Tibial nerve (tissue), 4 donors: ENCODE measurements around the gene CHURC1. TPM values are rescaled to one million over a fixed set of nuclear protein-coding genes. Genes with fewer than 3 reads are reported as not detected.

Source experiments
- DNase-seq, 2 donors: peaks; one replicate each; pipeline ENCODE4 v3.0.0-alpha.2; 2019; ENCODE audit warnings: low spot score in 2 of 2
- H3K27ac ChIP-seq, 4 donors: fragments of 200-600 bp; sonication (generic) in 3 of 4; one replicate each; pipeline ENCODE4 v1.5.1; 2017 to 2019; ENCODE audit warnings: mild to moderate bottlenecking in 1 of 4
- H3K27me3 ChIP-seq, 2 donors: fragments of 200-600 bp; sonication (generic) in 1 of 2; one replicate each; pipeline versions ENCODE4 v1.5.1 to v1.6.0; 2017 to 2019
- H3K36me3 ChIP-seq, 3 donors: fragments of 200-600 bp; sonication (generic); one replicate each; pipeline ENCODE4 v1.5.1; 2018 to 2019
- H3K4me1 ChIP-seq, 4 donors: fragments of 200-600 bp; sonication (generic) in 3 of 4; one replicate each; pipeline ENCODE4 v1.5.1; 2017 to 2019
- H3K4me3 ChIP-seq, 4 donors: fragments of 200-600 bp; sonication (generic) in 3 of 4; one replicate each; pipeline ENCODE4 v1.5.1; 2017 to 2019; ENCODE audit warnings: mild to moderate bottlenecking in 1 of 4, moderate library complexity in 1 of 4
- H3K9me3 ChIP-seq, 4 donors: fragments of 200-600 bp; sonication (generic) in 3 of 4; one replicate each; pipeline ENCODE4 v1.5.1; 2017 to 2019
- CTCF ChIP-seq, 5 experiments: fragments of 200-600 bp in 3 of 5; fragments of 450-650 bp in 2 of 5; sonication (generic) in 3 of 5; IDR thresholded peaks; one replicate each; pipeline ENCODE4 v1.5.1; 2016 to 2019; ENCODE audit warnings: antibody characterized with exemption in 5 of 5, mild to moderate bottlenecking in 3 of 5, moderate library complexity in 2 of 5
- EP300 ChIP-seq, 2 donors: sonication (generic); formaldehyde crosslinking; IDR thresholded peaks; one replicate each; pipeline ENCODE4 v1.6.1; 2017; ENCODE audit warnings: antibody characterized with exemption in 2 of 2, mild to moderate bottlenecking in 1 of 2
- POLR2A ChIP-seq, 2 donors: fragments of 450-650 bp; IDR thresholded peaks; one replicate each; pipeline ENCODE4 v1.6.1; 2017; ENCODE audit warnings: antibody characterized with exemption in 2 of 2, mild to moderate bottlenecking in 2 of 2, moderate library complexity in 2 of 2
- WGBS, 2 donors: methylation state at CpG; one replicate each; pipeline ENCODE4 v1.1.5; 2018; 5-methylcytosine and 5-hydroxymethylcytosine counted together
- total RNA-seq, 4 donors: library from RNA; depleted of rRNA; stranded (reverse); fragments of >200 nt; gene quantifications; one replicate each; pipeline ENCODE4 v1.1.0, GENCODE V29; 2016

Gene CHURC1
- total RNA-seq, 4 donors from 2014 or later: 75.0 to 131 (median 89.1) TPM

- WGBS, 2 donors: 27 to 37% methylated on average over 1 of the region's 1 CpG
- Histone ChIP-seq H3K27me3 (no peaks in the 10 kb centered on the region), H3K9me3 (no peaks in the 10 kb centered on the region)
Measured at GRCh38 chr14:64937171-64937820, 23.0 kb downstream of the CHURC1 start.

DNA sequence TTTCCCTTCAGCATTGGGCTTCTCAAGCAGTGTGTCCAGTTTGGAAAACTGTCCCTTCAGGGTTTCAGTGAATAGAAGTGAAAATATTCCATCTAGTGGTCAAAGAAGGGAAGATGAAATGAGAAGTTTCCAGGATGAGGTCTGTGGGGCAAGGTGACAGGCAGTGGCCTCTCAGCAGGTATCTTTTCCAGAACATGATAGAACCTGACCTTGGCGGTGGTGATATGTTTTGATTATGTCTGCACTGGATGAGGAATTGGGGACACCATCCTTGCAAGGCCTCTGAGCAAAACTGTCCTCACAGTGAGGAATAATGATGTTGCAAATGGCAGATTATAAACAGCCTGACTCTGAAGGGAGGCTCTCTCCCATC, 23.6 kb downstream of the CHURC1 start:
- H3K36me3 ChIP-seq: peaks cover 0 to 67% (median 0%) of the 10 kb centered on the region in 3 donors
- H3K4me1 ChIP-seq: peaks cover 0 to 23% (median 0%) of the 10 kb centered on the region in 4 donors
- 100% methylated on average over 1 of the region's 1 CpG for WGBS, 2 donors
- no peak overlapping the region for H3K4me3 ChIP-seq
- no peak for DNase-seq
- TF ChIP-seq CTCF (IDR thresholded peaks at IDR 0.05) (peak in 3 of 5 experiments; percentile 14 to 28 (median 23)), POLR2A (IDR thresholded peaks at IDR 0.05) (no peak)
- H3K27ac ChIP-seq: no peak overlapping the region
- no peaks in the 10 kb centered on the region for H3K27me3 ChIP-seq
- no peaks in the 10 kb centered on the region for H3K9me3 ChIP-seq

More at GRCh38 chr14:64937171-64937820, 23.0 kb downstream of the CHURC1 start:
- Histone ChIP-seq H3K4me3 (no peak overlapping the region), H3K36me3 (peaks cover 0 to 67% (median 0%) of the 10 kb centered on the region in 3 donors), H3K27ac (no peak overlapping the region), H3K4me1 (peaks cover 0 to 23% (median 0%) of the 10 kb centered on the region in 4 donors)
- no peak for DNase-seq
- TF ChIP-seq CTCF (IDR thresholded peaks at IDR 0.05) (no peak), POLR2A (IDR thresholded peaks at IDR 0.05) (no peak), EP300 (IDR thresholded peaks at IDR 0.05) (no peak)

GRCh38 chr14:64938972-64939816, 24.9 kb downstream of the CHURC1 start:
- peaks cover 0 to 67% (median 0%) of the 10 kb centered on the region in 3 donors for H3K36me3 ChIP-seq
- no peaks in the 10 kb centered on the region for H3K9me3 ChIP-seq
- no peaks in the 10 kb centered on the region for H3K27me3 ChIP-seq
- no peak overlapping the region for H3K27ac ChIP-seq
- WGBS, 2 donors: 90 to 91% methylated on average over 17 of the region's 17 CpGs
- no peak for DNase-seq
- H3K4me1 ChIP-seq: peaks cover 0 to 23% (median 0%) of the 10 kb centered on the region in 4 donors
- no peak overlapping the region for H3K4me3 ChIP-seq
- TF ChIP-seq EP300 (IDR thresholded peaks at IDR 0.05) (no peak), CTCF (IDR thresholded peaks at IDR 0.05) (no peak), POLR2A (IDR thresholded peaks at IDR 0.05) (no peak)

GRCh38 chr14:64939817-64940190, 25.5 kb downstream of the CHURC1 start:
- TF ChIP-seq EP300 (IDR thresholded peaks at IDR 0.05) (no peak), POLR2A (IDR thresholded peaks at IDR 0.05) (no peak), CTCF (IDR thresholded peaks at IDR 0.05) (no peak)
- Histone ChIP-seq H3K27ac (no peak overlapping the region), H3K4me1 (peaks cover 0 to 20% (median 0%) of the 10 kb centered on the region in 4 donors), H3K4me3 (no peak overlapping the region), H3K9me3 (no peaks in the 10 kb centered on the region), H3K27me3 (no peaks in the 10 kb centered on the region), H3K36me3 (peaks cover 0 to 64% (median 0%) of the 10 kb centered on the region in 3 donors)
- no peak for DNase-seq
- 67 to 68% methylated on average over 3 of the region's 3 CpGs for WGBS, 2 donors
